Skeletal muscle tissue (tissue), 4 donors: ENCODE data around the gene PPP4R4. TPM values are rescaled to one million over a fixed set of nuclear protein-coding genes. Genes with fewer than 3 reads are reported as not detected.
"Not testable (repeated sequence)": the region's sequence is repeated elsewhere in the genome, so short reads cannot be mapped to it uniquely, and the experiment has no call there.

Source experiments
- H3K27ac ChIP-seq: one replicate; pipeline ENCODE4 v1.7.0; 2013; ENCODE audit warnings: mild to moderate bottlenecking, low read depth, low read length, inconsistent platforms
- H3K27me3 ChIP-seq, 3 donors: one replicate each; pipeline ENCODE4 v1.7.0; 2013; ENCODE audit warnings: low read length in 3 of 3; ENCODE audit not compliant: control insufficient read depth in 3 of 3, insufficient read depth in 3 of 3
- H3K36me3 ChIP-seq, 3 donors: one replicate each; pipeline ENCODE4 v1.7.0; 2013; ENCODE audit warnings: low read length in 3 of 3; ENCODE audit not compliant: control insufficient read depth in 3 of 3, insufficient read depth in 3 of 3
- H3K4me1 ChIP-seq, 3 donors: one replicate each; pipeline ENCODE4 v1.7.0; 2013; ENCODE audit warnings: low read length in 3 of 3, mild to moderate bottlenecking in 3 of 3; ENCODE audit not compliant: control insufficient read depth in 3 of 3, insufficient read depth in 3 of 3
- H3K4me3 ChIP-seq, 3 donors: one replicate each; pipeline ENCODE4 v1.7.0; 2013; ENCODE audit warnings: low read length in 3 of 3
- H3K9ac ChIP-seq, 3 donors: one replicate each; pipeline ENCODE4 v1.7.0; 2013; ENCODE audit warnings: low read length in 3 of 3, mild to moderate bottlenecking in 3 of 3, moderate library complexity in 2 of 3, low read depth in 1 of 3
- H3K9me3 ChIP-seq, 3 donors: one replicate each; pipeline ENCODE4 v1.7.0; 2013; ENCODE audit warnings: low read length in 3 of 3; ENCODE audit not compliant: control insufficient read depth in 3 of 3
- total RNA-seq: library from RNA; depleted of rRNA; stranded (reverse); fragments of >200 nt; gene quantifications from one replicate; pipeline ENCODE4 v1.2.3, GENCODE V29; 2014
- donor health status: Osteomylitis.

Gene PPP4R4
- total RNA-seq, 1 donor from 2014 or later: 0.52 TPM

- H3K27ac ChIP-seq: no peak overlapping the region
- H3K4me3 ChIP-seq: no peak overlapping the region
- no peaks in the 10 kb centered on the region for H3K9me3 ChIP-seq
- H3K27me3 ChIP-seq: peaks cover 0 to 12% (median 8%) of the 10 kb centered on the region in 3 donors
- no peak overlapping the region for H3K9ac ChIP-seq
- H3K36me3 ChIP-seq: no peaks in the 10 kb centered on the region
- H3K4me1 ChIP-seq: no peaks in the 10 kb centered on the region
Measured at GRCh38 chr14:94143239-94143638, 30.9 kb upstream of the PPP4R4 start.

- Histone ChIP-seq H3K36me3 (no peaks in the 10 kb centered on the region), H3K9me3 (no peaks in the 10 kb centered on the region), H3K4me1 (no peaks in the 10 kb centered on the region), H3K27ac (no peak overlapping the region), H3K4me3 (no peak overlapping the region), H3K27me3 (peaks cover 0 to 8% (median 5%) of the 10 kb centered on the region in 3 donors), H3K9ac (no peak overlapping the region)
Measured at GRCh38 chr14:94143711-94144110, 30.4 kb upstream of the PPP4R4 start.

- Histone ChIP-seq H3K9me3 (no peaks in the 10 kb centered on the region), H3K27ac (no peak overlapping the region), H3K9ac (no peak overlapping the region), H3K36me3 (no peaks in the 10 kb centered on the region), H3K27me3 (peaks cover 0 to 2% (median 0%) of the 10 kb centered on the region in 3 donors), H3K4me1 (no peaks in the 10 kb centered on the region), H3K4me3 (no peak overlapping the region)
Measured at GRCh38 chr14:94144765-94145164, 29.4 kb upstream of the PPP4R4 start.

- Histone ChIP-seq H3K4me3 (no peak overlapping the region), H3K9me3 (no peaks in the 10 kb centered on the region), H3K36me3 (no peaks in the 10 kb centered on the region), H3K9ac (no peak overlapping the region), H3K27ac (no peak overlapping the region), H3K4me1 (no peaks in the 10 kb centered on the region), H3K27me3 (no peaks in the 10 kb centered on the region)
Measured at GRCh38 chr14:94145902-94146527, 28.1 kb upstream of the PPP4R4 start.

- Histone ChIP-seq H3K9me3 (no peaks in the 10 kb centered on the region), H3K4me3 (no peak overlapping the region), H3K27me3 (peaks cover 2 to 8% (median 3%) of the 10 kb centered on the region in 3 donors), H3K27ac (no peak overlapping the region), H3K9ac (no peak overlapping the region), H3K36me3 (no peaks in the 10 kb centered on the region), H3K4me1 (no peaks in the 10 kb centered on the region)
Measured at GRCh38 chr14:94152676-94153075, 21.4 kb upstream of the PPP4R4 start.

- Histone ChIP-seq H3K4me1 (no peaks in the 10 kb centered on the region), H3K27ac (no peak overlapping the region), H3K9me3 (no peaks in the 10 kb centered on the region), H3K4me3 (no peak overlapping the region), H3K9ac (no peak overlapping the region), H3K36me3 (no peaks in the 10 kb centered on the region), H3K27me3 (peaks cover 2 to 11% (median 3%) of the 10 kb centered on the region in 3 donors)
Measured at GRCh38 chr14:94153750-94154342, 20.3 kb upstream of the PPP4R4 start.

GRCh38 chr14:94156143-94156542 lies 18.0 kb upstream of the PPP4R4 start:
- not testable (repeated sequence) for H3K9ac ChIP-seq, H3K9me3 ChIP-seq, H3K4me1 ChIP-seq, H3K36me3 ChIP-seq, H3K4me3 ChIP-seq, H3K27ac ChIP-seq
- H3K27me3 ChIP-seq: peaks cover 2 to 11% (median 3%) of the 10 kb centered on the region in 3 donors

GRCh38 chr14:94157197-94157596 lies 16.9 kb upstream of the PPP4R4 start:
- Histone ChIP-seq H3K27ac (no peak overlapping the region), H3K27me3 (peaks cover 2 to 11% (median 3%) of the 10 kb centered on the region in 3 donors), H3K4me1 (peaks cover 0 to 2% (median 0%) of the 10 kb centered on the region in 3 donors), H3K9me3 (no peaks in the 10 kb centered on the region), H3K9ac (no peak overlapping the region), H3K4me3 (no peak overlapping the region), H3K36me3 (no peaks in the 10 kb centered on the region)

- no peak overlapping the region for H3K9ac ChIP-seq
- no peaks in the 10 kb centered on the region for H3K36me3 ChIP-seq
- no peak overlapping the region for H3K4me3 ChIP-seq
- peaks cover 2 to 11% (median 3%) of the 10 kb centered on the region in 3 donors for H3K27me3 ChIP-seq
- no peak overlapping the region for H3K27ac ChIP-seq
- no peaks in the 10 kb centered on the region for H3K9me3 ChIP-seq
- H3K4me1 ChIP-seq: peaks cover 0 to 2% (median 0%) of the 10 kb centered on the region in 3 donors
Measured at GRCh38 chr14:94158239-94158883, 15.8 kb upstream of the PPP4R4 start.

GRCh38 chr14:94161058-94161457 lies 13.1 kb upstream of the PPP4R4 start:
- Histone ChIP-seq H3K4me3 (no peak overlapping the region), H3K9me3 (no peaks in the 10 kb centered on the region), H3K36me3 (no peaks in the 10 kb centered on the region), H3K9ac (no peak overlapping the region), H3K27ac (no peak overlapping the region), H3K27me3 (peaks cover 3 to 17% (median 10%) of the 10 kb centered on the region in 3 donors), H3K4me1 (peaks cover 0 to 4% (median 2%) of the 10 kb centered on the region in 3 donors)
